Measurements from ENCODE around the gene HGF. TPM values are rescaled to one million over a fixed set of nuclear protein-coding genes. Genes with fewer than 3 reads are reported as not detected.
A peak's percentile ranks its signal among the peaks of the same experiment; 100 is the strongest.

HGF gene
- total RNA-seq, 1 donor: 33.2 TPM

GRCh38 chr7:81788246-81788645, 18.4 kb upstream of the HGF start:
- no peak for TF ChIP-seq CTCF (IDR thresholded peaks at IDR 0.05; ENCODE audit: insufficient read depth, low read depth, low read length)
- no peak for DNase-seq (ENCODE audit: low read depth)
- no peak overlapping the region for H3K4me3 ChIP-seq (ENCODE audit: low read depth, low read length)

- TF ChIP-seq CTCF (IDR thresholded peaks at IDR 0.05; ENCODE audit: insufficient read depth, low read depth, low read length): no peak
- H3K4me3 ChIP-seq (ENCODE audit: low read depth, low read length): no peak overlapping the region
- DNase-seq (ENCODE audit: low read depth): peak; percentile 44
These were observed 14.0 kb upstream of the HGF start for GRCh38 chr7:81783818-81784217.

- no peak overlapping the region for H3K4me3 ChIP-seq (ENCODE audit: low read depth, low read length)
- TF ChIP-seq CTCF (IDR thresholded peaks at IDR 0.05; ENCODE audit: insufficient read depth, low read depth, low read length): no peak
- peak; percentile 32 for DNase-seq (ENCODE audit: low read depth)
These were observed 11.3 kb upstream of the HGF start for GRCh38 chr7:81780914-81781693.

- no peak for DNase-seq (ENCODE audit: low read depth)
- TF ChIP-seq CTCF (IDR thresholded peaks at IDR 0.05; ENCODE audit: insufficient read depth, low read depth, low read length): no peak
- H3K4me3 ChIP-seq (ENCODE audit: low read depth, low read length): no peak overlapping the region
These were observed 9.9 kb upstream of the HGF start for GRCh38 chr7:81779706-81780105.

GRCh38 chr7:81777697-81778096, 7.8 kb upstream of the HGF start:
- no peak for TF ChIP-seq CTCF (IDR thresholded peaks at IDR 0.05; ENCODE audit: insufficient read depth, low read depth, low read length)
- H3K4me3 ChIP-seq (ENCODE audit: low read depth, low read length): no peak overlapping the region
- peak; percentile 78 for DNase-seq (ENCODE audit: low read depth)

- H3K4me3 ChIP-seq (ENCODE audit: low read depth, low read length): no peak overlapping the region
- peak; percentile 5 for TF ChIP-seq CTCF (IDR thresholded peaks at IDR 0.05; ENCODE audit: insufficient read depth, low read depth, low read length)
- no peak for DNase-seq (ENCODE audit: low read depth)
These were observed 7.2 kb upstream of the HGF start for GRCh38 chr7:81776948-81777630.

Measured in fibroblast of villous mesenchyme (primary cell).